ENCODE results near the gene MAVS.

MAVS gene

GRCh38 chr20:3916364-3916763 lies 69.7 kb downstream of the MAVS start:
- no peak for DNase-seq

GRCh38 chr20:3919352-3919751 lies 72.7 kb downstream of the MAVS start:
- DNase-seq: no peak

GRCh38 chr20:3922223-3922982 lies 75.8 kb downstream of the MAVS start:
- no peak for DNase-seq

- no peak for DNase-seq
Measured at GRCh38 chr20:3922983-3923339, 76.3 kb downstream of the MAVS start.

GRCh38 chr20:3923818-3924217 lies 77.2 kb downstream of the MAVS start:
- no peak for DNase-seq

GRCh38 chr20:3924304-3925112 lies 77.9 kb downstream of the MAVS start:
- no peak for DNase-seq

GRCh38 chr20:3925113-3925695 lies 78.6 kb downstream of the MAVS start:
- DNase-seq: no peak

All from stimulated activated CD4-positive, alpha-beta T cell treated with anti-CD3 and anti-CD28 coated beads, Interleukin-12 subunit alpha, Interleukin-12 subunit beta, amount 100 ng/mL, for 4 hours (primary cell).